Keratinocyte (primary cell): Measurements from ENCODE around the gene A1BG.

Experiments used
- EZH2 ChIP-seq: IDR thresholded peaks from one replicate; pipeline ENCODE4 v1.6.1; 2012; ENCODE audit warnings: inconsistent platforms, mild to moderate bottlenecking, low read length, moderate library complexity
- TF ChIP-seq, protein P1 (sequence below), 3 experiments: IDR thresholded peaks in 1 of 3; conservative IDR thresholded peaks in 1 of 3; optimal IDR thresholded peaks in 1 of 3; 2 replicates in 2 of 3; 3 replicates in 1 of 3; pipeline versions ENCODE3 to v1.5.1; 2011; ENCODE audit warnings: low read length in 3 of 3, mild to moderate bottlenecking in 3 of 3, moderate library complexity in 2 of 3, control low read depth in 1 of 3, inconsistent platforms in 1 of 3; ENCODE audit not compliant: insufficient read depth in 2 of 3; ENCODE audit errors: extremely low read depth in 1 of 3

DNA sequence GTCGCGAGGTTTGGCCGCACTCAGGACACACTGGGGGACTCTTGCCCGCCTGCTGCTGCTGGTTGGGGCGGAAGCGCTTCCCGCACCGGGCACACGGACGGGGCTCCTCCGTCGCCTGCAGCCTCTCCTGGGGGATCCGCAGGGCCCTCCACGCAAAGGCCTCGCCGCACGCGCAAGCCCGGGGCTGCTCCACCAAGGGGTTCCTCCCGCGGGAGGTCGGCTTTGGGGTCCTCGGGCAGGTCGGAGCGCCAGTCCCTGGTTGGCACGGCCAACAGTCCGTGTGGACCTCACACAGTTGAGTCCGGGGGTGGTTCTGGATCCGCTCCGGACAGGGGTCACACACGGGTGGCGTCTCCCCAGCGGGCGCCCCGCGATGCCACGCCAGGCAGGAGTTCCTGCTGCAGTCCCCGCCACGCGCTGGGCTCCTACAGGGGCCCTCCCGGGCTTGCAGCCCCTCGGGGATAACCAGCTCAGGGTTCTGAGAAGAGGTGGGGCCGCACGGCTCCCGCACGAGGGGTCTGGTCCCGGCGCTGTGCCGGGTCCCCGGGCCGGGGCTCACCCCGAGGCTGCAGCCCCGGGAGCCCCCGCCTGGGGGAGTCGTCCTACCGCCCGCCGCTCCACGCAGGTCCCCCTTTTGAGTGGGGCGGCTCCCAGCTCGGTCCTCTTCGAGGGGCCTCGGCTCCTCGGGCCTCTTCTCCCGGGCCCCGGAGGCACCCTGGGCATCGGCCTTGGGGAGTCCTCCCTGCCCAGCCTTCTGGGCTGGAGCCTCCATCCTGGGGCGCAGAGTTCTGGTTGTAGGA, 15.5 kb upstream of the A1BG start:
- TF ChIP-seq, protein P1, sequence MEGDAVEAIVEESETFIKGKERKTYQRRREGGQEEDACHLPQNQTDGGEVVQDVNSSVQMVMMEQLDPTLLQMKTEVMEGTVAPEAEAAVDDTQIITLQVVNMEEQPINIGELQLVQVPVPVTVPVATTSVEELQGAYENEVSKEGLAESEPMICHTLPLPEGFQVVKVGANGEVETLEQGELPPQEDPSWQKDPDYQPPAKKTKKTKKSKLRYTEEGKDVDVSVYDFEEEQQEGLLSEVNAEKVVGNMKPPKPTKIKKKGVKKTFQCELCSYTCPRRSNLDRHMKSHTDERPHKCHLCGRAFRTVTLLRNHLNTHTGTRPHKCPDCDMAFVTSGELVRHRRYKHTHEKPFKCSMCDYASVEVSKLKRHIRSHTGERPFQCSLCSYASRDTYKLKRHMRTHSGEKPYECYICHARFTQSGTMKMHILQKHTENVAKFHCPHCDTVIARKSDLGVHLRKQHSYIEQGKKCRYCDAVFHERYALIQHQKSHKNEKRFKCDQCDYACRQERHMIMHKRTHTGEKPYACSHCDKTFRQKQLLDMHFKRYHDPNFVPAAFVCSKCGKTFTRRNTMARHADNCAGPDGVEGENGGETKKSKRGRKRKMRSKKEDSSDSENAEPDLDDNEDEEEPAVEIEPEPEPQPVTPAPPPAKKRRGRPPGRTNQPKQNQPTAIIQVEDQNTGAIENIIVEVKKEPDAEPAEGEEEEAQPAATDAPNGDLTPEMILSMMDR (optimal IDR thresholded peaks at IDR 0.05 in 1 of 3, IDR thresholded peaks at IDR 0.05 in 1 of 3, conservative IDR thresholded peaks at IDR 0.05 in 1 of 3; ENCODE audit: extremely low read depth in 1 of 3, insufficient read depth in 2 of 3, low read length in 3 of 3): no peak
- TF ChIP-seq EZH2: no peak
